AG08396 (cell line): ENCODE data around the gene PALLD.
A peak's percentile ranks its signal among the peaks of the same experiment; 100 is the strongest.
"Not testable (repeated sequence)": the region's sequence is repeated elsewhere in the genome, so short reads cannot be mapped to it uniquely, and the experiment has no call there.

Experiments used
- DNase-seq: peaks from one replicate; pipeline ENCODE4 v3.0.0; 2012; ENCODE audit warnings: low spot score, mixed read lengths

The PALLD gene

GRCh38 chr4:168491563-168491962, 5.3 kb upstream of the PALLD start:
- no peak for DNase-seq

- no peak for DNase-seq
Measured at GRCh38 chr4:168498251-168498650, 1.4 kb downstream of the PALLD start.

DNA sequence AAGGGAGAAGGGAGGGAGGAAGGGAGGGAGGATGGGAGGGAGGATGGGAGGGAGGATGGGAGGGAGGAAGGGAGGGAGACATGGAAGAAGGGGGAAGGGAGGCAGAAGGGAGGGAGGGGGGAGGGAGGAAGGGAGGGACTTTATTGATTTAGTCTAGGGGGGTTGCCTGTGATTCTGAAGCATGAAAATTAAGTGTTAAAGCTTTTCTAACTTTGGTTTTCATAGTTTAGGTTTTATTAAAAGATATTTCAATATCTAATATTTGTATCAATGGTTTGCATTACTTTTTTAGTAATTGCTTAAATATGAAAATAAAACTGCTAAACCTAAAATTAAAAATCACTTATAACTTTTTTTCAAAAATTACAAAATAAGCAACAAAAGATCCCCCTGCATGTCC, 2.4 kb downstream of the PALLD start:
- DNase-seq = no peak

DNA sequence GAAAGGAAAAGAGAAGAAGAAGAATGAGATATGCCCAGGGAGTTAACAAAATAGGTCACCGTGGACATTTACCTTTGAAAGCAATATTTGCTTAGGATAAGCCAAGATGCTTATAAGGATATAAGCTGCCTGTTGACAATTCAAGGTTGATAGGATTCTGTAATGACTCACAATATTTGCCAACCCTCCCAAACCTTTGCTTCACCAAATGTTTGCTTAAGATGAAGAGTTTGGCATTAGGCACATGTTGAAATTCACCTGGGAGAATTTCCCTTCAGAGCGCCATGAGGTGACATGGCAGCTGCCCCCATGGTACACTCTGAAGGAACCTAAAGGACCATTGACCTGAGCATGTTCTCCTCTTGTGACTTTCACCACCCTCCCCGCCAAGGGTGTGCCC, 4.6 kb downstream of the PALLD start:
- DNase-seq = no peak

DNA sequence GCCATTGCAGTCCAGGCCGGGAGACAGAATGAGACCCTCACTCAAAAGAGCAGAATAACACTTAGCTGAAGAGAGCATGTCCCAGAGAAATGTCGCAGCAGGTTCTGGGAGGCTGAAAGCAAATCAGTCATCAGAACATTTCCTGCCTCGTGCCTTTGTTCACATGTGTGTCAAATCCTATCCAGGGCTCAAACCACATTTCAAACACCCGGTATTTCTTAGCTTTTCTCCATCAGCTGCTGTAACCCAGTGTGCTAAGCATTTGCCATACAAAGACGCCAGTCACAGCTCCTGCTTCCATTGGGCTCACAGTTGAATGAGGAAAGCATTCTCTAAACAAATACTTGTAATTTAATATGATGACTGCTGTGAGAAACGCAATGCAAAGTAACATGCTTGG, 6.0 kb downstream of the PALLD start:
- DNase-seq = no peak

DNA sequence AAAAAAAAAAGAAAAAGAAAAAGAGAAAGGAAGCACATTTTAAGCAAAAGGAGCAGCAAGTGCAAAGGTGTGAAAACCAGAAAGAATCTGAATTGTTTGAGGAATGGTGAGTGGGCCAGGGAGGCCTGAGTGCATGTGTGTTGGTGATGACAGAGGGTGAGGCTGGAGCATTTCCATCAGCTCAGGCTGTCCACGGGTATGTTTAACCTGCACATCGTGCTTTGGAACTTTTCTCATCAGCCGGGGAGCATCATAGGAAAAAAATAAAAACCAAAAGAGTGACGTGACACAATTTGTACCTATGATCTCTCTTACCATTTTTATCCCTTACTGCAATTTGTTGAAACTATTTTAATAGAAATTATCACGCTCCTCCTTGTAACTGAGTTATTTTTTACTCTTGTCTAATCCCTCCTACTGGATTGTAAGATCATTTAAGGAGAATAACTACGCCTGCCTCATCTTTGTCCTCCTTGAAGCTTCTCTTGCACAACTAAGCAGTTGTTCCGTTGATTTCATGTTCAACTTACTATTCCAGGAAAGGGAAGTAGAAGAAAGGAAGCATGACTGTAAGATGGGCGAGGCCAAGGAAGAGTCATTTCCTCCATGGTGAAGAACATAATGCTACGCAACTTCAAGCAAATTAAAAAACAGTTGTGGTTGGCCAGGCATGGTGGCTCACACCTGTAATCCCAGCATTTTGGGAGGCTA, 7.0 kb downstream of the PALLD start:
- DNase-seq = no peak

- DNase-seq = no peak
Measured at GRCh38 chr4:168504526-168504925, 7.7 kb downstream of the PALLD start.

GRCh38 chr4:168506014-168506413, 9.2 kb downstream of the PALLD start:
- no peak for DNase-seq

DNA sequence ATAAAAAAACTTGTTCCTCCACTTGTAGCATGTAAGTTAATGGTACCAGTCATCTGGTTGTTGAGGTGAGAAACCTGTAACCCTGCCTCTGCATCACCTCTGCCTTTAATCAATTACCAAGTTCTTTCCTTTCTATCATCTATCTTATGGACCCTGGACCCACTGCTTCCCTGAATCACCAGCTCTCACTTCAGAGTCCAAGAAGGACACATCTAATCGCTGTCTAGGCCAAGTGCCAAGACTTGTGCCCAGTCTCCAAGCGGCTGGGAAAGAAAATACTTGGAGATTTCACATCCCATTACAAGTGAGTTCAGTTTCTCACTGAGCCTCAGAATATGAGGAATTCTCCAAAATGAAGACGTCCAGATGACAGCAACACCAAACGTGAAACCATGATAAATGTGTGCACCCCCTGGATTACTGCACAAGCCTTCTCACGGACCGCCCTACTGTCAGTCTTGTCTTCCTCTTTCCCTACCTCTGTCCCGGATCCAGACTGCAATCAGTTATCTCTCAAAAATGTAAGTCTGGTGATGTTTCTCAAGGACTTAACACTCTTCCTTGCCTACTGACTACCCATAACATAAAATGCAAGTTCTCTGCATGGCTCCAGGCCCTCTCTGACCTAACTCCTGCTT, 10.4 kb downstream of the PALLD start:
- DNase-seq = no peak

- no peak for DNase-seq
Measured at GRCh38 chr4:168508683-168509082, 11.8 kb downstream of the PALLD start.

- DNase-seq = peak; percentile 48
Measured at GRCh38 chr4:168509786-168510185, 12.9 kb downstream of the PALLD start.

DNA sequence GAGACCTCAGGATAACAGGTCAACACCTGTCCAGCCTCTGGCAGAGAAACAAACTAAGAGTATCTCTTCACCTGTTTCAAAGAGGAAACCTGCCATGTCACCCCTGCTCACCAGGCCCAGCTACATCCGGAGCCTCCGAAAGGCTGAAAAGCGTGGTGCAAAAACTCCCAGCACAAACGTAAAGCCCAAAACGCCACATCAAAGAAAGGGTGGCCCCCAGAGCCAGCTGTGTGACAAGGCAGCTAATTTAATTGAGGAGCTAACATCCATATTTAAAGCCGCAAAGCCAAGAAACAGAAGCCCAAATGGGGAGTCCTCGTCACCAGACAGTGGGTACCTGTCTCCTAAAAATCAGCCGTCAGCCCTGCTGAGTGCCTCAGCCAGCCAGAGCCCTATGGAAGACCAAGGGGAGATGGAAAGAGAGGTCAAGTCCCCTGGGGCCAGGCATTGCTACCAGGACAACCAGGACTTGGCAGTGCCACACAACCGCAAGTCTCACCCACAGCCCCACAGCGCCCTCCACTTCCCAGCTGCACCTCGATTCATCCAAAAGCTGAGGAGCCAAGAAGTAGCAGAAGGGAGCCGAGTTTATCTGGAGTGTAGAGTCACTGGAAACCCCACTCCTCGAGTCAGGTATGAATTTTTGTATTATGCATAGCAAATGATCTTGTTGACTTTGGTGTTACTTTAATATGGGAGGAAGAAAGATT, 15.1 kb downstream of the PALLD start:
- no peak for DNase-seq

GRCh38 chr4:168513826-168514225, 17.0 kb downstream of the PALLD start:
- DNase-seq = not testable (repeated sequence)

DNA sequence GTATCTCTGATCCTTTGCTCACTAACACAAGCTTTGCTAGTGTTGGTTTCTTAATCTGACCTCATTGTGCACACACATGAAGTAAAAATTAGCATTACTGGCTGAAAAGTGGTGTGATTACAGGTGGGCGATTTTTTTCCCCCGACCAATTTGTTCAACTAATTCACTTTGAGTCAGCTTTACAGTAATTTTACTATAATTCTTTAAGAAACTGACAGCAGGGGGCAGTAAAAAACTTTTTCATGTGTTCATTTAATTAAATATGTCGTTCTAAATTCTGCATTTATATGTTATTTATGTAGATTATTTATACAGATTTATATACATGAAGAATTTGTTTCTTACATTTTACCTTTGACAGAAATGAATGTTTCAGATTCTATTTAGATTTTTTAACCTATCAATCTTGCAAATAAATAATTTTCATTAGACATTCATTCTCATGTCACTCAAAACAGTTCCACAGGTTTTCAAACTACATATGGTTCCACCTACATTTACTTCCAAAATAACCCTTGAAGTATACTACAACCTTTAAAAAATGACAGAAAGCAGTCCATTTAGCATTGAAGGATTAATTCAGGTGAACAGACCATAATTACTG, 17.5 kb downstream of the PALLD start:
- no peak for DNase-seq

GRCh38 chr4:168515222-168516011, 18.6 kb downstream of the PALLD start:
- no peak for DNase-seq

DNA sequence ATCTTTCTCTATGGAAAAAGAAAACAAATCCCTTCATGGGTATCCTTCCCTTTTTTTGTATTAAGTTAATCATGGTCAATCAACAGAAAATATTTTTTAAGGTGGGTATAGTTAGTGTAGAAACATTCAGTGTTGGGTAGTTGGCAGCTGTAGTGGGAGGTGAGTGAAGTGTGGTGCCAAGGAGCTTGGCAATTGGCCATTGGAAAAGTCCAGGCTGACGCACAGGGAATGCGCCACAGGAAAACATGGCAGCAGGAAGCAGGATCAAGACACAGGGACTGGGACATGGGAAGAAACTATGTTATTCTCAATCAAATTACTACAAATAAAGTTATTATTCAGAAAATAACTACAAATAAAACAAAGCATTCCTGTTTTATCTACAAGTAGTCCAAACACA, 20.0 kb downstream of the PALLD start:
- no peak for DNase-seq

DNA sequence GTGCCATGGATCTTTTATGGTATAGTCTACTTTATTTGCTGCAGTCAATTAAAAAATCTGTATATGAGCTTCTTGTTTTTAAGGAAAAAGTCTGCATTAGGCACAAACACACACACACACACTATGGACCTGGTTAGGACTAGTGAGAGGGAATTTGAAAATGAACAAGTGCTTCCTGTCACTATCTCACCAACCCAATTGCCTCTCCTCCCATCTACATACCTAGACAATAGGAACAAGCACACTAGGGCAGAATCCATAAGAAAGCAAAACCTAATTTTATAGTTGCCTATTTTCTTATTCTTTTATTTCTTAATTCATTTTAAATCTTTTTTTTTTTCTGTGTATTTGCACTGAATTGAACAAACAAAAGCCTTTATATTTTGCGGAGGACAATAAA, 22.7 kb downstream of the PALLD start:
- DNase-seq = no peak

GRCh38 chr4:168521721-168522120, 24.9 kb downstream of the PALLD start:
- DNase-seq = no peak

DNA sequence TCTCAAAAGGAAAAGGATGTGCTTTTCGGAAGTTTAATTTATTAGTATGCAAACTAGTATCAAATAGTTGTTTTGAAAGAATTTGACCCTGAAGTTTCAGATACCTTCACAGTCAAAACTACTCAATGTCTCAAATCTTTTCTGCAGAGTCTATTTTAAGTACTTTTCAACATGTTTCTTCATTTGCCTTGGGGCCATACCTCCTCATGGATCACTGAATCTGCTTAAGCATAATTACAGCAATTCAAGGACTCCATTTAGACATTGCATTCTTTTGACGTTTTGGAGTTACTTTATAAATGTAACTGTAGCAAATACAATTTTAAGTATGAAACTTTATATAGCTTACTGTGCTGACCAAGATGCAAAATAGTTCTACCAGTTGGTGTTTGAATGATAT, 25.5 kb downstream of the PALLD start:
- no peak for DNase-seq

DNA sequence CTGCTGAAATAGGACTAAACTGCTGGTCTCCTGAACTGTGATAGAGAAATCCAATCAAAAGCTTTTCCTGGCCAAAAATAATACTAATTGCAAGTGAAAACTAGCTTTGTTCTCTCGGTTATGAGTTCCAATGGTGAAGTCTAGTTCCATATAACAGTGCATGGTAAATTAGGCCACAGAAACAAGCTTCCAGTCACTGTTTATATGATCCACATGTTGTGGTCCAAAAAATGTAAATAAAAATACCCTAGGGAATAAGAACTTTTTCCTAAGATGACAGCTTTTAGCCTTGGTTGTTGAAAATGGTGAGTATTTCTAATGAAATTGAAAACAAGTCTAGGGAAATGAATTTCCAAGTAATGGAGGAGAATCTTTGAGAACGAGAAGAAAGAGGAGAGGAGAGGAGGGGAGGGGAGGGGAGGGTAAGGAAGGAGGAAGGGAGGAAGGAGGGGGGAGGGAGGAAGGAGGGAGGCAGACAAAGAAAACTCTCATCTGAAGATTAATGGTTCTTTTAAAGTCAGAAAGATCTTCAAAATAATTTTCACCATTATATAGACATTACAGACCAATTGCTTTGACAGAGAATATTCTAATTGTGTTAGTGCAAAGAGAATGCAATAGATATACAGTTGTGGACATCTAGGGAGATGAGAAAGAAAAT, 26.1 kb downstream of the PALLD start:
- no peak for DNase-seq

DNA sequence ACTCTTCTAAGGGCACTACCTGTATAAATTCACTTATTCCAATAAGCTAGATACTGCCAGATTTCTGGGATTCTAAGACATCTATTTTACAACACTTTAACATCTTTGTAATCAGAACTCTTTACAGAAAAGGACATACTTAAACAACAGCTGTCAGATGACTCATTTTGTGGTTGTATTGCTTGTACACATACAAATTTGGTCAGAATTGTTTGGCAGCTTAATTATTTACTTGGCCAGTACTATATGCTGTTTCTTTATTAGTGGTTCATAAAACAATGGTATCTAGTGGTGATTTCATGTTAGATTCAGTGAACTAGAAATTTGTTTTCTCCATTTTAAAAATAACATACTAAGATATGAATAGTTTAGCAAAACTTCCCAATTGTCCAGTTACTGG, 27.2 kb downstream of the PALLD start:
- DNase-seq = peak; percentile 19

- DNase-seq = no peak
Measured at GRCh38 chr4:168524897-168525296, 28.0 kb downstream of the PALLD start.
